Prostate gland (tissue), 2 donors: ENCODE measurements around the gene TMC1.

Source experiments
- POLR2A ChIP-seq: fragments of 450-650 bp; IDR thresholded peaks from one replicate; pipeline ENCODE4 v1.6.1; 2016; ENCODE audit warnings: antibody characterized with exemption, mild to moderate bottlenecking
- POLR2AphosphoS5 ChIP-seq: sonication (generic); formaldehyde crosslinking; IDR thresholded peaks from one replicate; pipeline ENCODE4 v1.6.1; 2017; ENCODE audit warnings: antibody characterized with exemption
- TF ChIP-seq, protein P1 (sequence below), 4 experiments: fragments of 200-600 bp in 2 of 4; fragments of 450-650 bp in 2 of 4; sonication (generic) in 2 of 4; IDR thresholded peaks; 1 replicate in 3 of 4; 2 replicates in 1 of 4; pipeline ENCODE4 v1.5.1; 2016 to 2019; ENCODE audit warnings: antibody characterized with exemption in 4 of 4, mild to moderate bottlenecking in 2 of 4, moderate library complexity in 2 of 4

DNA sequence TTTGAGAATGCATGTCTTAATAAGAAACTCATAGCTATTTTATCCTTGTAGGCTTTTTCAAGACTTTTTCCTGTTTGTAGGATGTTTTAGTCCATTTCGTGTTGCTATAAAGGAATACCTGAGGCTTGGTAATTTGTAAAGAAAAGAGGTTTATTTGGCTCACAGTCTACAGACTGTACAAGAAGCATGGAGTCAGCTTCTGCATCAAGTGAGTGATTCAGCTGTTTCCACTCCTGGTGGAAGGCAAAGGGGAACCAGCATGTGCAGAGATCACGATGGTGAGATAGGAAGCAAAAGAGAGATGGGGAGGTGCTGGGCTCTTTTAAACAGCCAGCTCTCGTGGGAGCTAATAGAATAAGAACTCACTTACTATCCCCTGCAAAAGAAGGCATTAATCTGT lies 254.2 kb downstream of the TMC1 start:
- TF ChIP-seq POLR2AphosphoS5 = no peak
- TF ChIP-seq POLR2A = no peak
- TF ChIP-seq, protein P1, sequence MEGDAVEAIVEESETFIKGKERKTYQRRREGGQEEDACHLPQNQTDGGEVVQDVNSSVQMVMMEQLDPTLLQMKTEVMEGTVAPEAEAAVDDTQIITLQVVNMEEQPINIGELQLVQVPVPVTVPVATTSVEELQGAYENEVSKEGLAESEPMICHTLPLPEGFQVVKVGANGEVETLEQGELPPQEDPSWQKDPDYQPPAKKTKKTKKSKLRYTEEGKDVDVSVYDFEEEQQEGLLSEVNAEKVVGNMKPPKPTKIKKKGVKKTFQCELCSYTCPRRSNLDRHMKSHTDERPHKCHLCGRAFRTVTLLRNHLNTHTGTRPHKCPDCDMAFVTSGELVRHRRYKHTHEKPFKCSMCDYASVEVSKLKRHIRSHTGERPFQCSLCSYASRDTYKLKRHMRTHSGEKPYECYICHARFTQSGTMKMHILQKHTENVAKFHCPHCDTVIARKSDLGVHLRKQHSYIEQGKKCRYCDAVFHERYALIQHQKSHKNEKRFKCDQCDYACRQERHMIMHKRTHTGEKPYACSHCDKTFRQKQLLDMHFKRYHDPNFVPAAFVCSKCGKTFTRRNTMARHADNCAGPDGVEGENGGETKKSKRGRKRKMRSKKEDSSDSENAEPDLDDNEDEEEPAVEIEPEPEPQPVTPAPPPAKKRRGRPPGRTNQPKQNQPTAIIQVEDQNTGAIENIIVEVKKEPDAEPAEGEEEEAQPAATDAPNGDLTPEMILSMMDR (IDR thresholded peaks at IDR 0.05) = no peak
